Sciatic nerve (tissue), 2 donors: ENCODE results near the gene TNFRSF12A. TPM values are rescaled to one million over a fixed set of nuclear protein-coding genes. Genes with fewer than 3 reads are reported as not detected.

Experiments
- ATAC-seq: fragments of 200-7000 bp; cut with Tn5 transposase; one replicate; pipeline ENCODE4 v1.9.1; 2020; ENCODE audit warnings: mild to moderate bottlenecking, moderate library complexity
- DNase-seq: peaks from one replicate; pipeline ENCODE4 v3.0.0-alpha.2; 2020; ENCODE audit warnings: low spot score
- intact Hi-C: fragments of 100-400 bp; cut with DNase I; formaldehyde crosslinking; loops from one replicate; pipeline ENCODE4 v1.14.2; 2022
- total RNA-seq: library from RNA; stranded (reverse); fragmentation: NEBNext Ultra II Directional; extraction: Animal tissue kit (Norgen Biotek cat#: 25700); gene quantifications from one replicate; pipeline ENCODE4 v1.2.1, GENCODE V29; 2021
- donor health status: DM: no; HTN: no; CAD: no.
- donor health status: DM: no; HTN: no; CAD: no.

TNFRSF12A gene
- total RNA-seq, result 13.6 TPM

- ATAC-seq, result peak; percentile 3
Observed at GRCh38 chr16:3020247-3020603, at the start of gene TNFRSF12A. TSS of gene TNFRSF12A (plus strand) at chr16:3020368. CDS start at chr16:3020398, 30 bp downstream.

GRCh38 chr16:2970563-2970962 is 49.6 kb upstream of the TNFRSF12A start:
- no peak for DNase-seq
- intact Hi-C loops, result no loop called here
- no peak for ATAC-seq

More at GRCh38 chr16:3020247-3020603, at the start of gene TNFRSF12A:
- intact Hi-C loops, result no loop called here
- peak; percentile 83 for DNase-seq

- no peak for ATAC-seq
- no peak for DNase-seq
- intact Hi-C loops, result no loop called here
Observed at GRCh38 chr16:2971134-2971984, 48.8 kb upstream of the TNFRSF12A start.

- intact Hi-C loops, result no loop called here
- DNase-seq, result no peak
- ATAC-seq, result no peak
Observed at GRCh38 chr16:2971985-2972784, 48.0 kb upstream of the TNFRSF12A start.

- intact Hi-C loops, result no loop called here
- DNase-seq (no peak), ATAC-seq (no peak)
Observed at GRCh38 chr16:2973093-2973492, 47.1 kb upstream of the TNFRSF12A start.

GRCh38 chr16:2973605-2974318 is 46.4 kb upstream of the TNFRSF12A start:
- no peak for ATAC-seq

GRCh38 chr16:2974319-2975056 is 45.7 kb upstream of the TNFRSF12A start:
- DNase-seq (no peak), ATAC-seq (no peak)
- intact Hi-C loops, result no loop called here

More at GRCh38 chr16:2973605-2974318, 46.4 kb upstream of the TNFRSF12A start:
- intact Hi-C loops, result no loop called here
- DNase-seq, result no peak

GRCh38 chr16:2975161-2975795 is 44.9 kb upstream of the TNFRSF12A start:
- ATAC-seq (no peak), DNase-seq (no peak)
- intact Hi-C loops, result no loop called here

GRCh38 chr16:2976201-2976600 is 44.0 kb upstream of the TNFRSF12A start:
- ATAC-seq (no peak), DNase-seq (no peak)
- intact Hi-C loops, result no loop called here

- DNase-seq (no peak), ATAC-seq (no peak)
- intact Hi-C loops, result no loop called here
Observed at GRCh38 chr16:2976673-2977072, 43.5 kb upstream of the TNFRSF12A start.

- intact Hi-C loops, result no loop called here
- ATAC-seq, result no peak
- no peak for DNase-seq
Observed at GRCh38 chr16:2977440-2977839, 42.7 kb upstream of the TNFRSF12A start.

GRCh38 chr16:2979669-2980226 is 40.4 kb upstream of the TNFRSF12A start:
- intact Hi-C loops, result no loop called here
- ATAC-seq (no peak), DNase-seq (no peak)

GRCh38 chr16:2980227-2981176 is 39.7 kb upstream of the TNFRSF12A start, which contains the start of gene PKMYT1:
TSS of gene PKMYT1 (minus strand) at chr16:2980446. CDS start at chr16:2979657, 789 bp downstream.
- intact Hi-C loops, result no loop called here

GRCh38 chr16:2981177-2981898 is 38.8 kb upstream of the TNFRSF12A start:
- intact Hi-C loops, result no loop called here
- DNase-seq (no peak), ATAC-seq (no peak)

More at GRCh38 chr16:2980227-2981176, 39.7 kb upstream of the TNFRSF12A start, which contains the start of gene PKMYT1:
- ATAC-seq (peak; percentile 95), DNase-seq (peak; percentile 95)

GRCh38 chr16:2981899-2982250 is 38.3 kb upstream of the TNFRSF12A start:
- no peak for DNase-seq
- intact Hi-C loops, result no loop called here
- ATAC-seq, result no peak

- ATAC-seq (no peak), DNase-seq (no peak)
- intact Hi-C loops, result no loop called here
Observed at GRCh38 chr16:2982402-2982801, 37.8 kb upstream of the TNFRSF12A start.
